B cell (primary cell): ENCODE data around the gene RAD9A. TPM values are rescaled to one million over a fixed set of nuclear protein-coding genes. Genes with fewer than 3 reads are reported as not detected.

Experiments used
- ATAC-seq: fragments of 200-7000 bp; cut with Tn5 transposase; one replicate; pipeline ENCODE4 v1.10.0; 2021; ENCODE audit warnings: low read depth, mild to moderate bottlenecking, moderate number of reproducible peaks, moderate library complexity
- CTCF ChIA-PET: fragments of 350-600 bp; sonication (Branson Sonifier 250); formaldehyde crosslinking; loops from one replicate; lab custom pipeline; 2021; ENCODE audit warnings: antibody characterized with exemption, inconsistent platforms; lab: Charles Lee
- POLR2A ChIA-PET: fragments of 350-600 bp; sonication (Branson Sonifier 250); formaldehyde crosslinking; loops from one replicate; lab custom pipeline; 2021; ENCODE audit warnings: antibody characterized with exemption; lab: Charles Lee
- DNase-seq: peaks from one replicate; pipeline ENCODE4 v3.0.0; 2013
- H2AFZ ChIP-seq: 2 replicates; pipeline ENCODE4 v1.6.1; 2012; ENCODE audit warnings: mild to moderate bottlenecking, low read depth, low read length; ENCODE audit not compliant: insufficient read depth, poor library complexity, severe bottlenecking
- H3K27ac ChIP-seq, 2 donors: 1 replicate in 1 of 2; 2 replicates in 1 of 2; pipeline ENCODE4 v1.5.1; 2012 to 2013; ENCODE audit warnings: low read length in 2 of 2, mild to moderate bottlenecking in 2 of 2, moderate library complexity in 1 of 2
- H3K27me3 ChIP-seq, 4 experiments: fragments of 200-600 bp in 1 of 4; sonication (generic) in 1 of 4; replicated peaks in 1 of 4; 1 replicate in 2 of 4; 2 replicates in 2 of 4; pipeline versions ENCODE4 v1.6.1 to v1.7.0; 2013 to 2016; ENCODE audit warnings: low read length in 3 of 4, mild to moderate bottlenecking in 2 of 4, mixed read lengths in 1 of 4, moderate library complexity in 1 of 4; ENCODE audit not compliant: insufficient read depth in 4 of 4, control insufficient read depth in 3 of 4; ENCODE audit errors: control extremely low read depth in 1 of 4
- H3K36me3 ChIP-seq, 2 experiments: replicated peaks in 1 of 2; 1 replicate in 1 of 2; 2 replicates in 1 of 2; pipeline versions ENCODE4 v1.6.1 to v1.7.1; 2013; ENCODE audit warnings: low read length in 1 of 2; ENCODE audit not compliant: insufficient read depth in 2 of 2, control insufficient read depth in 1 of 2; ENCODE audit errors: control extremely low read depth in 1 of 2, extremely low read depth in 1 of 2
- H3K4me1 ChIP-seq, 2 donors: fragments of 200-600 bp in 1 of 2; sonication (generic) in 1 of 2; 1 replicate in 1 of 2; 2 replicates in 1 of 2; pipeline versions ENCODE4 v1.5.1 to v1.6.1; 2013 to 2017; ENCODE audit warnings: low read length in 2 of 2; ENCODE audit not compliant: control insufficient read depth in 2 of 2, insufficient read depth in 2 of 2
- H3K4me2 ChIP-seq: replicated peaks from 2 replicates; pipeline ENCODE3; 2012; ENCODE audit warnings: mild to moderate bottlenecking, low read depth, low read length; ENCODE audit not compliant: poor library complexity, severe bottlenecking
- H3K4me3 ChIP-seq, 5 experiments: fragments of 200-600 bp in 1 of 5; sonication (generic) in 1 of 5; 1 replicate in 3 of 5; 2 replicates in 2 of 5; pipeline versions ENCODE4 v1.5.1 to v1.7.0; 2011 to 2016; ENCODE audit warnings: low read length in 4 of 5, mild to moderate bottlenecking in 4 of 5, low read depth in 2 of 5, control low read depth in 1 of 5, moderate library complexity in 1 of 5; ENCODE audit not compliant: insufficient read depth in 1 of 5; ENCODE audit errors: control extremely low read depth in 1 of 5, extremely low read depth in 1 of 5
- H3K79me2 ChIP-seq: fragments of 200-600 bp; sonication (generic); one replicate; pipeline ENCODE4 v1.6.0; 2016; ENCODE audit warnings: low read length; ENCODE audit not compliant: control insufficient read depth, insufficient read depth
- H3K9ac ChIP-seq: fragments of 200-600 bp; sonication (generic); 2 replicates; pipeline ENCODE4 v1.6.1; 2017; ENCODE audit warnings: mild to moderate bottlenecking, low read length, moderate library complexity
- H3K9me3 ChIP-seq, 3 donors: one replicate each; pipeline versions ENCODE4 v1.6.1 to v1.7.1; 2013; ENCODE audit warnings: low read length in 2 of 3; ENCODE audit not compliant: control insufficient read depth in 2 of 3, insufficient read depth in 1 of 3; ENCODE audit errors: control extremely low read depth in 1 of 3
- H4K20me1 ChIP-seq: 2 replicates; pipeline ENCODE4 v1.6.0; 2012; ENCODE audit warnings: mild to moderate bottlenecking, low read length; ENCODE audit not compliant: insufficient read depth, control insufficient read depth, poor library complexity, severe bottlenecking
- H3K27ac Mint-ChIP-seq: one replicate; pipeline ENCODE4 v1.8.0; 2021; ENCODE audit warnings: mixed read lengths
- H3K27me3 Mint-ChIP-seq: one replicate; pipeline ENCODE4 v1.8.0; 2021; ENCODE audit warnings: mixed read lengths
- H3K4me1 Mint-ChIP-seq: one replicate; pipeline ENCODE4 v1.8.0; 2021; ENCODE audit warnings: mixed read lengths
- H3K4me3 Mint-ChIP-seq: one replicate; pipeline ENCODE4 v1.8.0; 2021; ENCODE audit warnings: mixed read lengths
- H3K9me3 Mint-ChIP-seq: one replicate; pipeline ENCODE4 v1.8.0; 2022; ENCODE audit warnings: mixed read lengths; ENCODE audit not compliant: insufficient read depth
- EZH2 ChIP-seq: IDR thresholded peaks from 2 replicates; pipeline ENCODE4 v1.6.1; 2012; ENCODE audit warnings: borderline replicate concordance, low read depth, mild to moderate bottlenecking, moderate library complexity, low read length; ENCODE audit not compliant: insufficient read depth, poor library complexity, severe bottlenecking
- WGBS: methylation state at CpG from one replicate; pipeline ENCODE4 v1.1.5; 2013; ENCODE audit warnings: missing lambda C conversion rate; ENCODE audit not compliant: insufficient coverage; 5-methylcytosine and 5-hydroxymethylcytosine counted together
- intact Hi-C: fragments of 100-400 bp; cut with micrococcal nuclease; formaldehyde crosslinking; loops from one replicate; pipeline ENCODE4 v1.10.0; 2022
- polyA plus RNA-seq: library from polyadenylated mRNA; depleted of rRNA; stranded (reverse); fragments of >200 nt; gene quantifications from 2 replicates; pipeline ENCODE4 v1.2.3, GENCODE V29; 2012
- total RNA-seq, 2 donors: library from RNA; stranded (reverse); fragments of 120-200 nt in 1 of 2; gene quantifications; 1 replicate in 1 of 2; 2 replicates in 1 of 2; pipeline versions ENCODE4 v1.2.3 to v1.2.4, GENCODE V29; 2013 to 2022
- TF ChIP-seq, protein P1 (sequence below): fragments of 200-600 bp; IDR thresholded peaks from one replicate; pipeline ENCODE4 v1.8.0; 2022; ENCODE audit warnings: antibody characterized with exemption, mild to moderate bottlenecking

RAD9A gene
- total and polyA plus RNA-seq, 2 donors (not counting 1 experiment from before 2014, with no cell fraction given): 50.6 to 76.8 TPM

DNA sequence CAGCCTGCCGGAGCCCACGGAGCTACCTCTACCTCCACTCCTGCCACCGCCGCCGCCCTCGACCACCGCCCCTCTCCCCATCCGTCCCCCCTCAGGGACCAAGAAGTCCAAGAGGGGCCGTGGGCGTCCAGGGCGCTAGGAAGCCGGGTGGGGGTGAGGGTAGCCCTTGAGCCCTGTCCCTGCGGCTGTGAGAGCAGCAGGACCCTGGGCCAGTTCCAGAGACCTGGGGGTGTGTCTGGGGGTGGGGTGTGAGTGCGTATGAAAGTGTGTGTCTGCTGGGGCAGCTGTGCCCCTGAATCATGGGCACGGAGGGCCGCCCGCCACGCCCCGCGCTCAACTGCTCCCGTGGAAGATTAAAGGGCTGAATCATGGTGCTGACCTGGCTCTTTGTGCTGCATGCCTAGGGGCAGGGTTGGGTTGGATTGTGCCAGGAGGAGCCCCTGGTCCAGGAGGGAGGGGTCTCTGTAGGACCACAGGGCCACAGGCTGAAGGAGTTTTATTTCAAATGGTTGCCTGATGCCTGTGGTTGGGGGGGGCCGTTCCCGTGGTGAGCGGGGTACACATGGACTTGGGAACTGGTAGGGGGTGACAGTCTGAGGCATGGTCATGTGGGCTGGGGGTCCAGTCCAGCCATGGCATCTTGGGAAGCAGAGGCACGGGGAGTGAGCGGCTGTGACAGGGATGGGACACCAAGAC, 43.4 kb downstream of the RAD9A start:
- intact Hi-C loops: no loop called here
- peak overlapping the region; percentile 12 to 88 for H3K27ac ChIP-seq
- 44% methylated on average over 13 of the region's 26 CpGs for WGBS
- peaks cover 0 to 51% of the 10 kb centered on the region in 2 experiments for H3K36me3 ChIP-seq
- H3K4me3 ChIP-seq: peak overlapping the region in 4 of 5 experiments; percentile 79 to 96 (median 89)
- H3K27ac Mint-ChIP-seq: peak overlapping the region; percentile 98
- POLR2A ChIA-PET: interaction anchor here (1.0 to 9.5 kb wide), 12 partner anchors 12 to 70 kb away, joined by 3 to 215 read pairs (median 62); partner anchors contain the start of genes AIP, PITPNM1, PPP1CA and TBC1D10C
- H3K9ac ChIP-seq: peak overlapping the region; percentile 82
- peak overlapping the region; percentile 88 for H3K4me3 Mint-ChIP-seq
- H3K9me3 ChIP-seq: peaks cover 0 to 3% (median 0%) of the 10 kb centered on the region in 3 donors
- peaks cover 84% of the 10 kb centered on the region for H3K4me1 Mint-ChIP-seq
- H4K20me1 ChIP-seq: peaks cover 89% of the 10 kb centered on the region
- CTCF ChIA-PET: interaction anchor here (1.1 to 4.3 kb wide), 4 partner anchors 16 to 70 kb away, joined by 3 to 63 read pairs (median 18); partner anchors contain the start of genes PITPNM1, PPP1CA, TBC1D10C and TMEM134
- ATAC-seq (no peak), DNase-seq (no peak)
- H3K4me1 ChIP-seq: peaks cover 52 to 80% of the 10 kb centered on the region in 2 donors
- H2AFZ ChIP-seq: no peak overlapping the region
- no peaks in the 10 kb centered on the region for H3K27me3 ChIP-seq
- H3K9me3 Mint-ChIP-seq: no peaks in the 10 kb centered on the region
- peak overlapping the region; percentile 99 for H3K4me2 ChIP-seq
- peaks cover 86% of the 10 kb centered on the region for H3K79me2 ChIP-seq
- TF ChIP-seq, protein P1, sequence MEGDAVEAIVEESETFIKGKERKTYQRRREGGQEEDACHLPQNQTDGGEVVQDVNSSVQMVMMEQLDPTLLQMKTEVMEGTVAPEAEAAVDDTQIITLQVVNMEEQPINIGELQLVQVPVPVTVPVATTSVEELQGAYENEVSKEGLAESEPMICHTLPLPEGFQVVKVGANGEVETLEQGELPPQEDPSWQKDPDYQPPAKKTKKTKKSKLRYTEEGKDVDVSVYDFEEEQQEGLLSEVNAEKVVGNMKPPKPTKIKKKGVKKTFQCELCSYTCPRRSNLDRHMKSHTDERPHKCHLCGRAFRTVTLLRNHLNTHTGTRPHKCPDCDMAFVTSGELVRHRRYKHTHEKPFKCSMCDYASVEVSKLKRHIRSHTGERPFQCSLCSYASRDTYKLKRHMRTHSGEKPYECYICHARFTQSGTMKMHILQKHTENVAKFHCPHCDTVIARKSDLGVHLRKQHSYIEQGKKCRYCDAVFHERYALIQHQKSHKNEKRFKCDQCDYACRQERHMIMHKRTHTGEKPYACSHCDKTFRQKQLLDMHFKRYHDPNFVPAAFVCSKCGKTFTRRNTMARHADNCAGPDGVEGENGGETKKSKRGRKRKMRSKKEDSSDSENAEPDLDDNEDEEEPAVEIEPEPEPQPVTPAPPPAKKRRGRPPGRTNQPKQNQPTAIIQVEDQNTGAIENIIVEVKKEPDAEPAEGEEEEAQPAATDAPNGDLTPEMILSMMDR: no peak
- TF ChIP-seq EZH2: no peak
- no peaks in the 10 kb centered on the region for H3K27me3 Mint-ChIP-seq
